Uterus (tissue), 2 donors: ENCODE data around the gene GNG7.

Experiments used
- CTCF ChIP-seq, 4 experiments: fragments of 200-600 bp in 2 of 4; fragments of 450-650 bp in 2 of 4; sonication (generic) in 2 of 4; IDR thresholded peaks; one replicate each; pipeline ENCODE4 v1.5.1; 2016 to 2019; ENCODE audit warnings: antibody characterized with exemption in 4 of 4, mild to moderate bottlenecking in 2 of 4, moderate library complexity in 1 of 4
- POLR2A ChIP-seq, 2 donors: fragments of 450-650 bp; IDR thresholded peaks; one replicate each; pipeline ENCODE4 v1.6.1; 2016; ENCODE audit warnings: antibody characterized with exemption in 2 of 2, mild to moderate bottlenecking in 1 of 2, moderate library complexity in 1 of 2

- TF ChIP-seq POLR2A (IDR thresholded peaks at IDR 0.05) (no peak), CTCF (IDR thresholded peaks at IDR 0.05) (no peak)
These were observed 215.4 kb downstream of the GNG7 start for GRCh38 chr19:2487090-2487489.
